ENCODE measurements around the gene PON1. TPM values are rescaled to one million over a fixed set of nuclear protein-coding genes. Genes with fewer than 3 reads are reported as not detected.

Gene PON1
- total and polyA plus RNA-seq, 12 donors: 0.54 to 103 (median 5.4) TPM; not detected in 2

- Histone ChIP-seq H3K27ac (no peak overlapping the region), H3K4me3 (no peak overlapping the region), H3K4me1 (replicated peaks in 1 of 2) (peaks cover 10 to 11% of the 10 kb centered on the region in 2 donors), H3K36me3 (replicated peaks in 1 of 2) (no peaks in the 10 kb centered on the region), H3K27me3 (no peaks in the 10 kb centered on the region), H3K9me3 (replicated peaks in 1 of 3) (no peaks in the 10 kb centered on the region)
- no peak for DNase-seq
- TF ChIP-seq CTCF (IDR thresholded peaks at IDR 0.05) (no peak), POLR2A (IDR thresholded peaks at IDR 0.05) (no peak)
- intact Hi-C loops (cut with DNase I): no loop called here
- WGBS, 4 donors: 90 to 97% (median 96%) methylated on average over 2 of the region's 2 CpGs
Observed at GRCh38 chr7:95340491-95340890, 16.2 kb upstream of the PON1 start.

GRCh38 chr7:95338832-95339231 is 14.5 kb upstream of the PON1 start:
- no peak overlapping the region for H3K4me3 ChIP-seq
- H3K36me3 ChIP-seq (replicated peaks in 1 of 2): no peaks in the 10 kb centered on the region
- H3K27me3 ChIP-seq: no peaks in the 10 kb centered on the region
- H3K9me3 ChIP-seq (replicated peaks in 1 of 3): no peaks in the 10 kb centered on the region
- peaks cover 0 to 9% of the 10 kb centered on the region in 2 donors for H3K4me1 ChIP-seq (replicated peaks in 1 of 2)
- intact Hi-C loops (cut with DNase I): no loop called here
- no peak for DNase-seq
- H3K27ac ChIP-seq: no peak overlapping the region
- WGBS, 4 donors: 75 to 91% (median 83%) methylated on average over 3 of the region's 3 CpGs
- no peak for TF ChIP-seq POLR2A (IDR thresholded peaks at IDR 0.05)
- no peak for TF ChIP-seq CTCF (IDR thresholded peaks at IDR 0.05)

- no peak for TF ChIP-seq POLR2A (IDR thresholded peaks at IDR 0.05)
- Histone ChIP-seq H3K4me1 (replicated peaks in 1 of 2) (peaks cover 4 to 13% of the 10 kb centered on the region in 2 donors), H3K36me3 (replicated peaks in 1 of 2) (no peaks in the 10 kb centered on the region), H3K4me3 (no peak overlapping the region), H3K9me3 (replicated peaks in 1 of 3) (no peaks in the 10 kb centered on the region), H3K27ac (peak overlapping the region in 2 of 5 donors; percentile 10 to 28), H3K27me3 (no peaks in the 10 kb centered on the region)
- intact Hi-C loops (cut with DNase I): no loop called here
- DNase-seq: peak in 1 of 7 donors; percentile 33
Observed at GRCh38 chr7:95335093-95335492, 10.8 kb upstream of the PON1 start.

GRCh38 chr7:95334447-95334846 is 10.1 kb upstream of the PON1 start:
- no peak for TF ChIP-seq CTCF (IDR thresholded peaks at IDR 0.05)
- TF ChIP-seq POLR2A (IDR thresholded peaks at IDR 0.05): no peak
- Histone ChIP-seq H3K27me3 (no peaks in the 10 kb centered on the region), H3K9me3 (replicated peaks in 1 of 3) (no peaks in the 10 kb centered on the region), H3K4me1 (replicated peaks in 1 of 2) (peaks cover 5 to 13% of the 10 kb centered on the region in 2 donors), H3K36me3 (replicated peaks in 1 of 2) (no peaks in the 10 kb centered on the region), H3K27ac (peak overlapping the region in 2 of 5 donors; percentile 10 to 28), H3K4me3 (no peak overlapping the region)
- no peak for DNase-seq
- intact Hi-C loops (cut with DNase I): no loop called here

GRCh38 chr7:95330961-95331337 is 6.6 kb upstream of the PON1 start:
- no peaks in the 10 kb centered on the region for H3K36me3 ChIP-seq (replicated peaks in 1 of 2)
- H3K27ac ChIP-seq: peak overlapping the region in 2 of 5 donors; percentile 19 to 52
- no peak for DNase-seq
- H3K9me3 ChIP-seq (replicated peaks in 1 of 3): no peaks in the 10 kb centered on the region
- H3K4me1 ChIP-seq (replicated peaks in 1 of 2): peaks cover 5 to 13% of the 10 kb centered on the region in 2 donors
- TF ChIP-seq CTCF (IDR thresholded peaks at IDR 0.05) (no peak), POLR2A (IDR thresholded peaks at IDR 0.05) (no peak)
- intact Hi-C loops (cut with DNase I): no loop called here
- 90 to 98% (median 91%) methylated on average over 1 of the region's 1 CpG for WGBS, 4 donors
- no peaks in the 10 kb centered on the region for H3K27me3 ChIP-seq
- H3K4me3 ChIP-seq: peak overlapping the region in 2 of 4 donors; percentile 24 to 54

Measured in adrenal gland (tissue), 12 donors.